Measurements from ENCODE around the gene HIPK2.

DNA sequence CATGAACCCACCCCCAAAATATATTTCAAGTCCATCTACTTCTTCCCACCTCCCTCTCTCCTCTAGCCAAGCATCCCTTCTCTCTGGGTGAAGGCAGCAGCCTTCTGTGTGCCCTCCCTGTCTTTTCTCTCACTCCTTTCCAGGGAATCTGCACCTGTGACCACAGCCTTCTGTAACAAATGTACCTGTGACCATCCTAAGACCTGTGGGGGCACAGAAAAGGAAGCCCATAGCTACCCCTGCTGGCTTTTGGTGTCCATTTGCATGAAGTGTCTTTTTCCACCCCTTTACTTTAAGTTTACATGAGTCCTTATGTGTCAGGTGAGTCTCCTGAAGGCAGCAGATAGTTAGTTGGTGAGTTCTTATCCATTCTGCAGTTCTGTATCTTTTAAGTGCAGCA lies 49.2 kb upstream of the HIPK2 start:
- TF ChIP-seq, protein P1, sequence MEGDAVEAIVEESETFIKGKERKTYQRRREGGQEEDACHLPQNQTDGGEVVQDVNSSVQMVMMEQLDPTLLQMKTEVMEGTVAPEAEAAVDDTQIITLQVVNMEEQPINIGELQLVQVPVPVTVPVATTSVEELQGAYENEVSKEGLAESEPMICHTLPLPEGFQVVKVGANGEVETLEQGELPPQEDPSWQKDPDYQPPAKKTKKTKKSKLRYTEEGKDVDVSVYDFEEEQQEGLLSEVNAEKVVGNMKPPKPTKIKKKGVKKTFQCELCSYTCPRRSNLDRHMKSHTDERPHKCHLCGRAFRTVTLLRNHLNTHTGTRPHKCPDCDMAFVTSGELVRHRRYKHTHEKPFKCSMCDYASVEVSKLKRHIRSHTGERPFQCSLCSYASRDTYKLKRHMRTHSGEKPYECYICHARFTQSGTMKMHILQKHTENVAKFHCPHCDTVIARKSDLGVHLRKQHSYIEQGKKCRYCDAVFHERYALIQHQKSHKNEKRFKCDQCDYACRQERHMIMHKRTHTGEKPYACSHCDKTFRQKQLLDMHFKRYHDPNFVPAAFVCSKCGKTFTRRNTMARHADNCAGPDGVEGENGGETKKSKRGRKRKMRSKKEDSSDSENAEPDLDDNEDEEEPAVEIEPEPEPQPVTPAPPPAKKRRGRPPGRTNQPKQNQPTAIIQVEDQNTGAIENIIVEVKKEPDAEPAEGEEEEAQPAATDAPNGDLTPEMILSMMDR (IDR thresholded peaks at IDR 0.05) = peak in 1 of 7 experiments; percentile 9
- TF ChIP-seq POLR2A (IDR thresholded peaks at IDR 0.05) = no peak

Measured in body of pancreas (tissue), 4 donors.